ENCODE results near the gene AEBP2. TPM values are rescaled to one million over a fixed set of nuclear protein-coding genes. Genes with fewer than 3 reads are reported as not detected.
"Not testable (repeated sequence)": the region's sequence is repeated elsewhere in the genome, so short reads cannot be mapped to it uniquely, and the experiment has no call there.

Gene AEBP2
- total RNA-seq, 1 donor = 17.9 TPM

DNA sequence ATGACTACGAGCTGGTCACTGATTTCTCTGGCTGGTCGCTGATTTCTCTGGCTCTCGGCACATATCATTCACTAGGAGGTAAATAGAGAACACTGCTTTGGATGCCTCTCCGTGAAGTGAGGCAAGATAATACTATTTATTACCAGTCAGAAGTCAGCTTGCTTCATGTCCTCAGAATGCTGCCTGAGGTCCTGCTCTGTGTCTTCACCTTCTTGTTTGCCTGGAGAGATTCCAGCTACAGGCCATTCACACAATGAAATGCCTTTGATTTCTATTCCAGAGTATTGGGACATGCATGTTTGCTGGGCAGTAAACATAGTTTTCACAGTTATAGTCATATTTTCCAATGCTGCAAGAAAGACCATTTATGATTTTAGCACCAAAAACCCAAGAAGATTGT lies 106.7 kb downstream of the AEBP2 start:
- TF ChIP-seq, protein P1, sequence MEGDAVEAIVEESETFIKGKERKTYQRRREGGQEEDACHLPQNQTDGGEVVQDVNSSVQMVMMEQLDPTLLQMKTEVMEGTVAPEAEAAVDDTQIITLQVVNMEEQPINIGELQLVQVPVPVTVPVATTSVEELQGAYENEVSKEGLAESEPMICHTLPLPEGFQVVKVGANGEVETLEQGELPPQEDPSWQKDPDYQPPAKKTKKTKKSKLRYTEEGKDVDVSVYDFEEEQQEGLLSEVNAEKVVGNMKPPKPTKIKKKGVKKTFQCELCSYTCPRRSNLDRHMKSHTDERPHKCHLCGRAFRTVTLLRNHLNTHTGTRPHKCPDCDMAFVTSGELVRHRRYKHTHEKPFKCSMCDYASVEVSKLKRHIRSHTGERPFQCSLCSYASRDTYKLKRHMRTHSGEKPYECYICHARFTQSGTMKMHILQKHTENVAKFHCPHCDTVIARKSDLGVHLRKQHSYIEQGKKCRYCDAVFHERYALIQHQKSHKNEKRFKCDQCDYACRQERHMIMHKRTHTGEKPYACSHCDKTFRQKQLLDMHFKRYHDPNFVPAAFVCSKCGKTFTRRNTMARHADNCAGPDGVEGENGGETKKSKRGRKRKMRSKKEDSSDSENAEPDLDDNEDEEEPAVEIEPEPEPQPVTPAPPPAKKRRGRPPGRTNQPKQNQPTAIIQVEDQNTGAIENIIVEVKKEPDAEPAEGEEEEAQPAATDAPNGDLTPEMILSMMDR (IDR thresholded peaks at IDR 0.05; ENCODE audit: insufficient read depth, low read length) = no peak
- peak; percentile 73 for DNase-seq (ENCODE audit: low read depth)
- no peak overlapping the region for H3K4me3 ChIP-seq (ENCODE audit: low read depth, low read length)

DNA sequence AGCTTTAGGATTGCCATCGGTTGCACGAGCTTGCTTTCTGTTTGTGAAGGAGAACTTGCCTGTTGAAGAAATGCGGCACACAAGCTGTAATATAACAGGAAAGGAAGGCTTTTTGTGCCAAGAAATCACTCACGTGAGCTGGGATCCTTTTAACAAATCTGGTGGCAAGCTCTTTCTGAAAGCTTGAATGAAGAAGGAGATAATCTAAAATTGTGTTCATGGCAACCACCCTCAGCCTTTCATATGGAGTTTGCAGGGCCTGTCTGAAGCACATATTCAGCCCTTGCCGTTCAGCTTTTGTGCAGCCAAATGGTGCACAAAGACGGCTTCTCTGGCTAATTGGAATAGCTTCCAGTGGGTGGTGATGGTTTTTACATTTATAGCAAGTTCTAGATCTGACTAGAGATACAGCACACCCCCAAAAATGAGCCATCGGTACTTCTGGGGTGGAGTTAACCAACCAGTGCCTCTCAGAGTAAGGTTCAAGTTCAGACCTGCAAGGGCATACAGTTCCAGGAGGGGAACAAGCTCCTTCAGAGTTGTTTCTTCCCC lies 107.4 kb downstream of the AEBP2 start:
- H3K4me3 ChIP-seq (ENCODE audit: low read depth, low read length) = peak overlapping the region; percentile 4
- DNase-seq (ENCODE audit: low read depth) = peak; percentile 86
- TF ChIP-seq, protein P1 (IDR thresholded peaks at IDR 0.05; ENCODE audit: insufficient read depth, low read length) = no peak

DNA sequence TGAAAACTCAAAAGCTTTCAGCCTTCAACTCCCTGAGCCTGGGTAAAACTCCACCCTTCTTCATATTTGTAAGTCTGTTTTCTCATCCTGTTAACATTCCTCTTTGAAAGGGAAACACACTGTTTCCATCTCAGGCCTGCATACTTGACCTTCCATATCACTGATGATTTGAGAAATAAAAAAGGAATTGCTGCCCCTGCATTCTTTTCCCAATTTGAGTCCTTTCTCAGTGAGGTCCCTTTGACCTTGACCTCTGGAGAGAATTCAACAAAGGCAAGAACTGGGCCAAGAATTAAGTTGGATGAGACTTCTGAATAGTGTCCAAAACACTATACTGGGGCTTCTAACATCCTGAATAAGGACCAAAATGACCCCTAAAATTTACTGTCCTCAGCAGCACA lies 108.0 kb downstream of the AEBP2 start:
- DNase-seq (ENCODE audit: low read depth) = peak; percentile 79
- no peak overlapping the region for H3K4me3 ChIP-seq (ENCODE audit: low read depth, low read length)
- TF ChIP-seq, protein P1 (IDR thresholded peaks at IDR 0.05; ENCODE audit: insufficient read depth, low read length) = no peak

DNA sequence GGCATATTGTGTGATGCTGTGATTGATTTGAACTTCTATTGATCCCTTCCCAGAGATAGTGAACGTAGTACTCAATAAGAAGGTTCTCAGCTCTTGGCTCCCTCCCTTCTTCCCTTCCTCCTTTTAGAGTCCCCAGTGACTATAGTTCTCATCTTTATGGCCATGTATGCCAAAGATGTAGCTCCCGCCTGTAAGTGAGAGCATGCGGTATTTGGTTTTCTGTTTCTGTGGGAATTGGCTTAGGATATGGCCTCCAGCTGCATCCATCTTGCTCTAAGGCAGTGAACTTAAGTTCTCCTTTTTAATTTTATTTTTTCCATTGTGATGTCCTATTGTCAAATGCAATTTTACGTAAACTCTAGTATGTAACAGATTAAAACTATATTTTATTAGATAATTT lies 109.5 kb downstream of the AEBP2 start:
- TF ChIP-seq, protein P1 (IDR thresholded peaks at IDR 0.05; ENCODE audit: insufficient read depth, low read length) = no peak
- no peak overlapping the region for H3K4me3 ChIP-seq (ENCODE audit: low read depth, low read length)
- DNase-seq (ENCODE audit: low read depth) = no peak

DNA sequence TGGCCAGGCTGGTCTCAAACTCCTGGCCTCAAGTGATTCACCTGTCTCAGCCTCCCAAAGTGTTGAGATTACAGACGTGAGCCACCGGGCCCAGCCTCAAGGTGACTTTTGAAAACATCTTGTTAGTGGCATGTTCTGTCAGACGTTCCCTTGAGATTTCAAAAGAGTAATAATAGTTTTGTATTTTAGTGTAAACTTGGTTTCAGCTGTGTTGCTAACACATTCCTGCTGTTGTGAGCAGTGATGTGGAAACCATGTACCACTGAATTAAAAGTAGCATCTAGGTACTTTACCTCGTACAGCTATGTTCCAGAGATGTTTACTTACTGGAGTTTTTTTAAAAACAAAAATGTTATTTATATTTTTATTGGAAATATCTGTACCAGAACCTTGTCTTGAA lies 111.3 kb downstream of the AEBP2 start:
- DNase-seq (ENCODE audit: low read depth) = no peak
- TF ChIP-seq, protein P1 (IDR thresholded peaks at IDR 0.05; ENCODE audit: insufficient read depth, low read length) = no peak
- no peak overlapping the region for H3K4me3 ChIP-seq (ENCODE audit: low read depth, low read length)

DNA sequence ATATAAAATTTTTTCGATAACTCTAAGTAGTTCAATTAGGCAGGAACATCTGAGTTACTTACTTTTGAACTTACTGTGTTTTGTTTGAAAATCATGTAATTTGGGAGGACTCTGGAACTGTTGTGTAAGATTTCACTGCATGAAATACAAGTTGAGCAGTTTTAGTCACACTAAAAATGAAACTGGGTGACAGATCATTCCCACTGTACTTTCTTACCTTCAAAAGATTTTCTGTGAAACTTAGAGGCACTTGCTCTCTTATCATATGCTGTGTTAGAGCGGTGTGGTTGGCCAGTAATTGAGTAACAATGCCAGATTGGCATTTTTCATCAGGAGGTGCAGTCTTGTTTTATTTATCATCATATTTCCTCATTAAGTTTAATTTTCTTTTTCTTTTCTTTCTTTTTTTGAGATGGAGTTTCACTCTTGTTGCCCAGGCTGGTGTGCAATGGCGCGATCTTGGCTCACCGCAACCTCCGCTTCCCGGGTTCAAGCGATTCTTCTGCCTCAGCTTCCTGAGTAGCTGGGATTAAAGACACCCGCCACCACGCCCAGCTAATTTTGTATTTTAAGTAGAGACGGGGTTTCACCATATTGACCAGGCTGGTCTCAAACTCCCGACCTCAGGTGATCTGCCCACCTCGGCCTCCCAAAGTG lies 113.3 kb downstream of the AEBP2 start:
- peak; percentile 30 for DNase-seq (ENCODE audit: low read depth)
- H3K4me3 ChIP-seq (ENCODE audit: low read depth, low read length) = not testable (repeated sequence)

DNA sequence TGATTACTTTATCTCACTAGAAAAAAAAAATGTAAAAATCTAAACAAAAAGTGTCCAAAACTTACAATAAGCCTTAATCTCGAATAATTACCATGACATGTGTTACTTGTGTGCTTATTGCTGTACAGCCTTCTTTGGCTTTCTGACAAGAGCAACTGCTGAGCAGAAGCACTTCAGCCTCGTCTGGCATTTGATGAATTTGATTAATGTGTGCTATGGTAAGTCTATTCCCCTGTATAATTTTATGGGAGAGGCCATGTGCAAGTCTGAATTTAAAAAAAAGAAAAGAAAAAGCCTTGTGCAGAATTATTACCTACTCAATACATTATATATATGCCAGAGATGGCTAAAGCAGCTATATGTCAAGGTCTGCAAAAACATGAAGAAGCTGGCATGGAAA lies 113.9 kb downstream of the AEBP2 start:
- H3K4me3 ChIP-seq (ENCODE audit: low read depth, low read length) = no peak overlapping the region
- no peak for DNase-seq (ENCODE audit: low read depth)
- TF ChIP-seq, protein P1 (IDR thresholded peaks at IDR 0.05; ENCODE audit: insufficient read depth, low read length) = no peak
